Ovary (tissue), 9 donors: ENCODE results near the gene INTS11. TPM values are rescaled to one million over a fixed set of nuclear protein-coding genes. Genes with fewer than 3 reads are reported as not detected.
A peak's percentile ranks its signal among the peaks of the same experiment; 100 is the strongest.

Experiments used
- DNase-seq, 5 donors: peaks; one replicate each; pipeline ENCODE4 v3.0.0-alpha.2; 2019 to 2020
- H3K27ac ChIP-seq, 2 donors: fragments of 200-600 bp; one replicate each; pipeline versions ENCODE4 v1.5.1 to v1.8.0; 2019 to 2022
- H3K27me3 ChIP-seq: fragments of 200-600 bp; one replicate; pipeline ENCODE4 v1.8.0; 2022
- H3K36me3 ChIP-seq: fragments of 200-600 bp; sonication (generic); one replicate; pipeline ENCODE4 v1.5.1; 2019
- H3K4me1 ChIP-seq: one replicate; pipeline ENCODE4 v1.8.1; 2013; ENCODE audit warnings: mild to moderate bottlenecking, moderate library complexity; ENCODE audit not compliant: insufficient read depth
- H3K4me3 ChIP-seq: fragments of 200-600 bp; sonication (generic); one replicate; pipeline ENCODE4 v1.5.1; 2017
- H3K9me3 ChIP-seq, 2 donors: fragments of 200-600 bp in 1 of 2; sonication (generic) in 1 of 2; one replicate each; pipeline versions ENCODE4 v1.5.1 to v1.8.1; 2013 to 2019; ENCODE audit warnings: mild to moderate bottlenecking in 1 of 2, moderate library complexity in 1 of 2
- EP300 ChIP-seq: sonication (generic); formaldehyde crosslinking; IDR thresholded peaks from one replicate; pipeline ENCODE4 v1.6.1; 2017; ENCODE audit warnings: antibody characterized with exemption
- POLR2A ChIP-seq: fragments of 450-650 bp; IDR thresholded peaks from one replicate; pipeline ENCODE4 v1.6.1; 2017; ENCODE audit warnings: antibody characterized with exemption, mild to moderate bottlenecking, moderate library complexity
- WGBS, 3 donors: extraction: QIAGEN DNeasy Blood & Tissue Kit in 1 of 3; methylation state at CpG; one replicate each; pipeline versions ENCODE4 v1.1.5 to v1.1.7; 2013 to 2017; 5-methylcytosine and 5-hydroxymethylcytosine counted together
- intact Hi-C, 4 donors: fragments of 100-400 bp; cut with DNase I; formaldehyde crosslinking; loops; one replicate each; pipeline versions ENCODE4 v1.11.0 to v1.15.1; 2022 to 2023
- polyA plus RNA-seq, 2 donors: library from polyadenylated mRNA; stranded (reverse); fragments of 200-250 nt in 1 of 2; fragments of 350-450 nt in 1 of 2; fragmentation: Illumina TruSeq in 1 of 2; extraction: RNeasy Lipid Tissue Mini Kit (QIAGEN cat#74804) in 1 of 2; gene quantifications; one replicate each; pipeline ENCODE4 v1.2.3, GENCODE V29; 2013 to 2014
- total RNA-seq, 7 donors: library from RNA; depleted of rRNA in 2 of 7; stranded (reverse); fragments of >200 nt in 2 of 7; fragmentation: NEBNext Ultra II Directional in 3 of 7; extraction: Animal tissue kit (Norgen Biotek cat#: 25700) in 3 of 7; gene quantifications; one replicate each; pipeline versions ENCODE4 v1.1.0 to v1.2.4, GENCODE V29; 2016 to 2023
- TF ChIP-seq, protein P1 (sequence below), 3 donors: fragments of 450-650 bp in 2 of 3; fragments of 200-600 bp in 1 of 3; IDR thresholded peaks; one replicate each; pipeline versions ENCODE4 v1.5.1 to v1.8.0; 2016 to 2022; ENCODE audit warnings: antibody characterized with exemption in 3 of 3, mild to moderate bottlenecking in 1 of 3
- donor health status: DM: no; HTN: no; CAD: no; lungs with moderate emphysema.
- donor health status: DM: no; HTN: no; CAD: no.
- donor health status: Bipolar disorder and iron deficiency.
- donor health status: DM: yes; HTN: yes; CAD: no.
- donor health status: DM: no; HTN: no; CAD: no.
- donor health status: DM: yes; HTN: yes; CAD: no.

INTS11 gene
- total and polyA plus RNA-seq, 9 donors, result 72.6 to 135 (median 109) TPM

DNA sequence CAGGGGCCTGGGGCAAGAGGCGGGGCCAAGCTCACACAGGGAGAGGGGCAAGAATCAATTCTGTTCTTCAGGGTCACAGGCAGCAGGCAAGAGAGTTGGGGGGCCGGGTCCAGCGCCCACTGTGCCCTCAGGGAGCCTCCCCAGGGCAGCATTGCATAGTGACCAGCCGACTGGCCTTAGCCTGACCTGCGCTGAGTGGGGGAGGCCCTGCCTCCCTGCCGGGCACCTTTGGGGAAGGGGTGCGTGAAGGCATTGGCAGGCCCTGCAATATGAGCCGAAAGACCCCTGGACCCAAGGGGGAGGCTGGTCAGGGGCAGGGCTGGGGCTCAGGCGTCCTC lies 32.0 kb downstream of the INTS11 start:
- H3K27ac ChIP-seq, result no peak overlapping the region
- H3K4me3 ChIP-seq, result no peak overlapping the region
- intact Hi-C loops, result loop anchor here in 3 of 4 donors (5.0 to 10.0 kb wide), 3 partner anchors 170 to 308 kb away; partner anchors contain the start of gene PERM1 (in 2 of the 3)
- TF ChIP-seq POLR2A (no peak), EP300 (no peak)
- TF ChIP-seq, protein P1, sequence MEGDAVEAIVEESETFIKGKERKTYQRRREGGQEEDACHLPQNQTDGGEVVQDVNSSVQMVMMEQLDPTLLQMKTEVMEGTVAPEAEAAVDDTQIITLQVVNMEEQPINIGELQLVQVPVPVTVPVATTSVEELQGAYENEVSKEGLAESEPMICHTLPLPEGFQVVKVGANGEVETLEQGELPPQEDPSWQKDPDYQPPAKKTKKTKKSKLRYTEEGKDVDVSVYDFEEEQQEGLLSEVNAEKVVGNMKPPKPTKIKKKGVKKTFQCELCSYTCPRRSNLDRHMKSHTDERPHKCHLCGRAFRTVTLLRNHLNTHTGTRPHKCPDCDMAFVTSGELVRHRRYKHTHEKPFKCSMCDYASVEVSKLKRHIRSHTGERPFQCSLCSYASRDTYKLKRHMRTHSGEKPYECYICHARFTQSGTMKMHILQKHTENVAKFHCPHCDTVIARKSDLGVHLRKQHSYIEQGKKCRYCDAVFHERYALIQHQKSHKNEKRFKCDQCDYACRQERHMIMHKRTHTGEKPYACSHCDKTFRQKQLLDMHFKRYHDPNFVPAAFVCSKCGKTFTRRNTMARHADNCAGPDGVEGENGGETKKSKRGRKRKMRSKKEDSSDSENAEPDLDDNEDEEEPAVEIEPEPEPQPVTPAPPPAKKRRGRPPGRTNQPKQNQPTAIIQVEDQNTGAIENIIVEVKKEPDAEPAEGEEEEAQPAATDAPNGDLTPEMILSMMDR (IDR thresholded peaks at IDR 0.05), result no peak
- H3K9me3 ChIP-seq, result no peaks in the 10 kb centered on the region
- H3K36me3 ChIP-seq, result no peaks in the 10 kb centered on the region
- no peaks in the 10 kb centered on the region for H3K27me3 ChIP-seq
- peaks cover 3% of the 10 kb centered on the region for H3K4me1 ChIP-seq
- 81 to 90% (median 82%) methylated on average over 9 of the region's 9 CpGs for WGBS, 3 donors
- DNase-seq, result peak in 2 of 5 donors; percentile 30 to 41

DNA sequence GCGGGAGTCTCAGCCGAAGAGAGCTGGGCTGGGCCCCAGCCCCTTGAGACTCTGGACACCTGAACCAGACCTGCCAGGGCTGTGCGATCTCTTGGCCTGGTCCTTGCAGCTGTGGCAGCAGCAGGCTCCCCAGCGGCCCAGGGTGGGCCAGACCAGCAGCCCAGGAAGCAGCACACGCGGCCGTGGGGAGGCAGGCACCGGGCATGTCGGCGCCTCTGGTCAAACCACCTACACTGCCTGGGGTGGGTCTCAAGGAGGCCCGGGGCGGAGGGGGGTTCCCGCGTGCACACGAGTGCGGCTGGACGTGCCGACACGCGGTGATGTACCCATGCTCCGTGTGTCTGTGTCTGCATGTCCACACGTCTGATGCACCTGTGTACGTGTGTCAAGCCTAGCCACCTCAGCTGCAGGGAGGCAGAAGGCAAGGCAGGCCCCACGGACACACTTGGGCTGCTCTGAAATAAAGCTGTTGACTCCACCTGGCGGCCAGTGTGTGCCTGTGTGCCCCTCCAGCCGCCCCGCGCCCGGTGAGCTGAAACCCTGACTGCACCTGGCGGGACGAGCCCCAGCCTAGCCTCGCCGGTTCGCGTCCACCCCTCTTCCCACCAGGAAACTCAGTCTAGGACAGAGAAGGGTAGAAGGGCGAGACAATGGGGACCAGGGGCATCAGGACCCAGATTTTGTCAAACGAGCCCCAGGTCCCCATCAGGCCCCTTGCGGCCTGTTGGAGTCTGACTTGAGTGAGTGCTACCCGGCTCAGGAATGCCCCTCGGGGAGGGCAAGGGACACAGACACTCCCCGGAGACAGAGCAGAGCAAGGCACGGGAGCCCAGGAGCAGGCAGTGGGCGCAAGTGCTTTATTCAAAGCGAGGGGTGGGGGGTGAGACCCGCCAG lies 32.7 kb downstream of the INTS11 start:
- Histone ChIP-seq H3K4me1 (peaks cover 3% of the 10 kb centered on the region), H3K9me3 (no peaks in the 10 kb centered on the region), H3K36me3 (no peaks in the 10 kb centered on the region), H3K4me3 (no peak overlapping the region), H3K27ac (no peak overlapping the region), H3K27me3 (no peaks in the 10 kb centered on the region)
- intact Hi-C loops, result loop anchor here in 3 of 4 donors (5.0 to 10.0 kb wide), 3 partner anchors 169 to 307 kb away; partner anchors contain the start of gene PERM1 (in 2 of the 3)
- DNase-seq, result peak; percentile 68 to 83 (median 74)
- 31 to 61% (median 43%) methylated on average over 29 to 45 of the region's 45 CpGs for WGBS, 3 donors
- TF ChIP-seq EP300, result no peak
- TF ChIP-seq, protein P1 (IDR thresholded peaks at IDR 0.05), result peak; percentile 46 to 80 (median 48)
- no peak for TF ChIP-seq POLR2A

DNA sequence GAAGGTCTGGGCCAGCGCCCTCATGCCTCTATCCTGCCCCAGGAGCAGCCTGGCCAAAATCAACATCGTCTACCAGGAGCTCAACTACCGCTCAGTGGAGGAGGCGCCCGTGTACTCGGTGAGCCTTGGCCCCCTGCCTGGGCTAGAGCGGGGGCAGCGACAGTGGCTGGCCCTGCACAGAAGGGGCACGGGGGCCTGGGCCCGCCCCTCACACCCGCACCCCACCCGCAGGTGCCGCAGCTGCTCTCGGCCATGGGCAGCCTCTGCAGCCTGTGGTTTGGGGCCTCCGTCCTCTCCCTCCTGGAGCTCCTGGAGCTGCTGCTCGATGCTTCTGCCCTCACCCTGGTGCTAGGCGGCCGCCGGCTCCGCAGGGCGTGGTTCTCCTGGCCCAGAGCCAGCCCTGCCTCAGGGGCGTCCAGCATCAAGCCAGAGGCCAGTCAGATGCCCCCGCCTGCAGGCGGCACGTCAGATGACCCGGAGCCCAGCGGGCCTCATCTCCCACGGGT lies 33.4 kb downstream of the INTS11 start:
- WGBS, 3 donors, result 9 to 14% (median 10%) methylated on average over 14 to 28 of the region's 28 CpGs
- Histone ChIP-seq H3K27me3 (no peaks in the 10 kb centered on the region), H3K4me3 (no peak overlapping the region), H3K9me3 (no peaks in the 10 kb centered on the region), H3K27ac (no peak overlapping the region), H3K36me3 (no peaks in the 10 kb centered on the region), H3K4me1 (peaks cover 3% of the 10 kb centered on the region)
- intact Hi-C loops, result loop anchor here in 3 of 4 donors (5.0 to 10.0 kb wide), 3 partner anchors 169 to 306 kb away; partner anchors contain the start of gene PERM1 (in 2 of the 3)
- peak; percentile 27 to 66 (median 44) for DNase-seq
- TF ChIP-seq, protein P1 (IDR thresholded peaks at IDR 0.05), result no peak

DNA sequence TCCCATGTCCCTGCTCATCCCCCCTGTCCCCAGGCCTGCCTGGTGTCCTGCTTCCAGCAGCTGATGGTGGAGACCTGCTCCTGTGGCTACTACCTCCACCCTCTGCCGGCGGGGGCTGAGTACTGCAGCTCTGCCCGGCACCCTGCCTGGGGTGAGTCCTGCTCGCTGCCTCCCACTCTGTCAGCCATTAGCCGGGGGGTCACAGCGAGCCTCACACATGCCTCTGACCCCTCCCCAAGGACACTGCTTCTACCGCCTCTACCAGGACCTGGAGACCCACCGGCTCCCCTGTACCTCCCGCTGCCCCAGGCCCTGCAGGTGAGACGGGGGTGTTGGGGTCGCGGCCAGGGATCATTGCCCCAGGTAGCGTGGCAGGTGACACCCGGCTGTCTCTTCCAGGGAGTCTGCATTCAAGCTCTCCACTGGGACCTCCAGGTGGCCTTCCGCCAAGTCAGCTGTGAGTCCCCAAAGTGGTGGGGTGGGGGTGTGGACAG lies 34.2 kb downstream of the INTS11 start:
- TF ChIP-seq POLR2A, result no peak
- TF ChIP-seq, protein P1 (IDR thresholded peaks at IDR 0.05), result peak in 1 of 3 donors; percentile 24
- peaks cover 3% of the 10 kb centered on the region for H3K4me1 ChIP-seq
- 55 to 67% (median 66%) methylated on average over 15 of the region's 15 CpGs for WGBS, 3 donors
- no peaks in the 10 kb centered on the region for H3K36me3 ChIP-seq
- H3K4me3 ChIP-seq, result no peak overlapping the region
- H3K9me3 ChIP-seq, result no peaks in the 10 kb centered on the region
- intact Hi-C loops, result loop anchor here in 3 of 4 donors (5.0 to 10.0 kb wide), 3 partner anchors 168 to 305 kb away; partner anchors contain the start of gene PERM1 (in 2 of the 3)
- DNase-seq, result peak in 4 of 5 donors; percentile 33 to 66 (median 48)
- H3K27ac ChIP-seq, result no peak overlapping the region
- no peaks in the 10 kb centered on the region for H3K27me3 ChIP-seq
